ENCODE results near the gene KIAA1586.

DNA sequence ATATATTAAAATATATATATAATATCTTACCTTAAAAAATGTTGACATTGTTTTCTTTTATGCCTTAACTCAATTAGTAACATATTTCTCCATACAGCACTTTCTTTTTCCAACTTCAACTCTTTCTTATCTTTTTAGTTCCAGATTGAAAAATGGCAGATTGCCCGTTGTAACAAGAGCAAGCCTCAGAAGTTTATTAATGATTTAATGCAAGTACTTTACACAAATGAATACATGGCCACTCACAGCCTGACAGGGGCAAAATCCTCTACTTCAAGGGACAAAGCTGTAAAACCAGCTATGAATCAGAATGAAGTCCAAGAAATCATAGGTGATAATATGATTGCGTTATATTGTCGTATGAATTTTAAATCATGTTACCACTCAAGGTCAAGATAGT lies 29.4 kb upstream of the KIAA1586 start:
- TF ChIP-seq, protein P1, sequence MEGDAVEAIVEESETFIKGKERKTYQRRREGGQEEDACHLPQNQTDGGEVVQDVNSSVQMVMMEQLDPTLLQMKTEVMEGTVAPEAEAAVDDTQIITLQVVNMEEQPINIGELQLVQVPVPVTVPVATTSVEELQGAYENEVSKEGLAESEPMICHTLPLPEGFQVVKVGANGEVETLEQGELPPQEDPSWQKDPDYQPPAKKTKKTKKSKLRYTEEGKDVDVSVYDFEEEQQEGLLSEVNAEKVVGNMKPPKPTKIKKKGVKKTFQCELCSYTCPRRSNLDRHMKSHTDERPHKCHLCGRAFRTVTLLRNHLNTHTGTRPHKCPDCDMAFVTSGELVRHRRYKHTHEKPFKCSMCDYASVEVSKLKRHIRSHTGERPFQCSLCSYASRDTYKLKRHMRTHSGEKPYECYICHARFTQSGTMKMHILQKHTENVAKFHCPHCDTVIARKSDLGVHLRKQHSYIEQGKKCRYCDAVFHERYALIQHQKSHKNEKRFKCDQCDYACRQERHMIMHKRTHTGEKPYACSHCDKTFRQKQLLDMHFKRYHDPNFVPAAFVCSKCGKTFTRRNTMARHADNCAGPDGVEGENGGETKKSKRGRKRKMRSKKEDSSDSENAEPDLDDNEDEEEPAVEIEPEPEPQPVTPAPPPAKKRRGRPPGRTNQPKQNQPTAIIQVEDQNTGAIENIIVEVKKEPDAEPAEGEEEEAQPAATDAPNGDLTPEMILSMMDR (IDR thresholded peaks at IDR 0.05; ENCODE audit: insufficient read depth, low read length) = no peak
- TF ChIP-seq POLR2AphosphoS5 (IDR thresholded peaks at IDR 0.05; ENCODE audit: low read depth) = no peak
- TF ChIP-seq, protein P2, sequence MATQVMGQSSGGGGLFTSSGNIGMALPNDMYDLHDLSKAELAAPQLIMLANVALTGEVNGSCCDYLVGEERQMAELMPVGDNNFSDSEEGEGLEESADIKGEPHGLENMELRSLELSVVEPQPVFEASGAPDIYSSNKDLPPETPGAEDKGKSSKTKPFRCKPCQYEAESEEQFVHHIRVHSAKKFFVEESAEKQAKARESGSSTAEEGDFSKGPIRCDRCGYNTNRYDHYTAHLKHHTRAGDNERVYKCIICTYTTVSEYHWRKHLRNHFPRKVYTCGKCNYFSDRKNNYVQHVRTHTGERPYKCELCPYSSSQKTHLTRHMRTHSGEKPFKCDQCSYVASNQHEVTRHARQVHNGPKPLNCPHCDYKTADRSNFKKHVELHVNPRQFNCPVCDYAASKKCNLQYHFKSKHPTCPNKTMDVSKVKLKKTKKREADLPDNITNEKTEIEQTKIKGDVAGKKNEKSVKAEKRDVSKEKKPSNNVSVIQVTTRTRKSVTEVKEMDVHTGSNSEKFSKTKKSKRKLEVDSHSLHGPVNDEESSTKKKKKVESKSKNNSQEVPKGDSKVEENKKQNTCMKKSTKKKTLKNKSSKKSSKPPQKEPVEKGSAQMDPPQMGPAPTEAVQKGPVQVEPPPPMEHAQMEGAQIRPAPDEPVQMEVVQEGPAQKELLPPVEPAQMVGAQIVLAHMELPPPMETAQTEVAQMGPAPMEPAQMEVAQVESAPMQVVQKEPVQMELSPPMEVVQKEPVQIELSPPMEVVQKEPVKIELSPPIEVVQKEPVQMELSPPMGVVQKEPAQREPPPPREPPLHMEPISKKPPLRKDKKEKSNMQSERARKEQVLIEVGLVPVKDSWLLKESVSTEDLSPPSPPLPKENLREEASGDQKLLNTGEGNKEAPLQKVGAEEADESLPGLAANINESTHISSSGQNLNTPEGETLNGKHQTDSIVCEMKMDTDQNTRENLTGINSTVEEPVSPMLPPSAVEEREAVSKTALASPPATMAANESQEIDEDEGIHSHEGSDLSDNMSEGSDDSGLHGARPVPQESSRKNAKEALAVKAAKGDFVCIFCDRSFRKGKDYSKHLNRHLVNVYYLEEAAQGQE (IDR thresholded peaks at IDR 0.05; ENCODE audit: insufficient replicate concordance, low read depth) = no peak
- no peak for TF ChIP-seq GABPA (IDR thresholded peaks at IDR 0.05; ENCODE audit: low read depth)
- TF ChIP-seq SPI1 (IDR thresholded peaks at IDR 0.05; ENCODE audit: borderline replicate concordance, low read depth) = no peak

Measured in HL-60 (cell line).